ENCODE measurements around the gene SFT2D2.

Gene SFT2D2

GRCh38 chr1:168223261-168223660 lies 2.5 kb upstream of the SFT2D2 start:
- no peak for DNase-seq (ENCODE audit: low read depth)

DNA sequence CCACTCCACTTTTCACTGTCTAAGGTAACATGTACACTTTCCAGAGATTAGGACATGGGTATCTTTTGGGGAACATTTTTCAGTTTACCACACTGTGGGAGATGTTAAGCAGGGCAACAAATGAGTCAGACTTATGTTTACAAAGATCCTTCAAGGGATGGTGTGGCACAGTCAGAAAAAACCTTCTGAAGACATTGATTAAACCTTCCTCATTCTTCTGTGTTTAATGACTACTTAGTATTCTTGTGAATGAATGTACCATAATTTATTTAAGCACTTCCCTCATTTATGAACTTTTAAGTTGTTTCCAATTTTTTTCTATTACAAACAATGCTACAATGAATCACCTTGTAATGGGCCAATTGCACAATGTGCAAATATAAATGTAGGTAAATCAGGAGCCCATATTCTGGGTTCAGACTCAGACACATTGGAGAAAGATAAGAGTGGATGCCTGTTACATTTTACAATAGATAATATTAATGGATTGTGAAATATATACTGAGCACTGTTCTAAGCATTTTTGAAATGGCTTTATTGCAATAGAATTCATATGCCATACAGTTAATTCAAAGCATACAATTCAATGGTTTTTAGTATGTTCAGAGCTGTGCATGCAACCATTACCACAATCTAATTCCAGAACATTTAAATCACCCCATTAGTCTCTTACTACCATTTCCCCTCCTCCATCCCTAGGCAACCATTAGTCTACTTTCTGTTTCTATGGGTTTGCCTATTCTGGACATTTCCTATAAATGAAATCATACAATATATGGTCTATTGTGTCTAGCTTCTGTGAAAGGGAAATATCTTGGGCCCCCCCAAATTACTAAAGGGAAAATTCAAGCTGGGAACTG lies 1.9 kb upstream of the SFT2D2 start:
- DNase-seq (ENCODE audit: low read depth), result no peak

GRCh38 chr1:168224991-168225390 lies 813 bp upstream of the SFT2D2 start:
- no peak for DNase-seq (ENCODE audit: low read depth)

- DNase-seq (ENCODE audit: low read depth), result no peak
Observed at GRCh38 chr1:168227620-168228019, 1.8 kb downstream of the SFT2D2 start.

DNA sequence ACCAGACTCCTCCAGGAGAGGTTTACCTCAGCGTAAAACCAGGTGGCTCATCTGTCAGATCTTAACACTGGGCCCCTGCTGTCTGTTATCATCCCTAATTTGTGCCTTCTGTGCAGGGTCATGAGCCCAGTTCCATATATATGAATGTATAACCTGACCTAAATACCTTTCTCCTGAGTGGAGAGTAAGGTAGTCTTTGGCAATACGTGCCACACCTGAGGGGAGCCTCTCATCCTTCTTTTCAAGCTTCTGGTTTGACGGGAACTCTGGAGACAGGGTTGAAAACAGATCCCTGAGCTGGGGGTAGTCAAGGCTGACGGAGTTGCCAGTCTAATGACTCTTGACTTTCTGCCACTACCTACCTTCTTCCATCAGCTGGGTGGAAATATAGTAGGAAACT lies 4.1 kb downstream of the SFT2D2 start:
- DNase-seq (ENCODE audit: low read depth), result no peak

DNA sequence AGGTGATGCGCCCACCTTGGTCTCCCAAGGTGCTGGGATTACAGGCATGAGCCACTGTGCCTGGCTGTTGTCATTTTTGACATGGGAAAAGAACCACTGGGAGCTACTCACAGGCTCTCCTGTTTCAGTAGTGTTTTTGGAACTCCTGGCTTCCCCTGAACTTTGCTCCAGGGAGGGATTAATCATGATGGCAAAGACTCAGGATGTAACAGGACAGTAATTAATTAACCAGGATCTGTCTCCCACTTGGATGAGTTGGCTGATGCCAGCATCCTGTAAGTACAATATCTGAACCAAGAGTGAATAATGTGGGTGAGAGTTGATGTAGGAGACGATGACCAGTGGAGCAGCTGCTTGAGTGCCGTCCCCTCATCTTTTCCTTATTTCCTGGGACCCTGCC lies 4.9 kb downstream of the SFT2D2 start:
- no peak for DNase-seq (ENCODE audit: low read depth)

GRCh38 chr1:168234846-168235547 lies 9.2 kb downstream of the SFT2D2 start:
- peak; percentile 24 for DNase-seq (ENCODE audit: low read depth)

DNA sequence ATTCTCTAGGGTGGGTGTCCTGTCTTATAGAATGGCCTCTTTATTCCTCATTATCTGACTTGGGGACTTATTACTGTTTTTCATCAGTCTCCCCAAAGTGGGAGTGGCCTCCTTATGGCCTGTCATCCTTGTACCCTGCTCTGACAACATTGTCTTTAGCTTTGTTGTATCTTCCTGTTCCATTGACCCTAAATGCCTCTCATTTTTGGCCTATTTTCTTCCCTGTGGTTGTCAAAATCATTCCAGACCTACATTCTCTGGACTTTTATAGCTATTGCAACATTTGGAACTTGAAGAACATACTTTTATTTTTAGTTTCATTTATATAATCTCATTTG lies 9.7 kb downstream of the SFT2D2 start:
- no peak for DNase-seq (ENCODE audit: low read depth)

DNA sequence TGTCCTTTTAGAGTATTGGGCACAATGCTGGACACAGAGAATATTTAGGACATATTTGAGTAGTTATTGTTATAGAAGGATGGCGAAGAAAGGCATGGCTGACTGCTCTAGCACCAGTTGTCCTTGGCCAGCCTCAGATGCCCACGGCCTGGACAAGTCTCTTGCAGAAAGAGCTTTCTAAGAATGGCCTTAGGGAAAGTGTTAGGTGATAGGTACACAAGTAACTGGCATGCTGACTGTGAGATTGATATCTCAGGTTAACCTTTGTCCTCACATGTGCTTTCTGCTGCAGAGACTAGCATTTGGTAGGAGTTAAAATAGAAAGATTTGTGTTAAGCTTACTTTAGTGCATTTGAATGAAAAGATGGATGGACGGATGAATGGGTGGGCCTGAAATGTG lies 10.1 kb downstream of the SFT2D2 start:
- DNase-seq (ENCODE audit: low read depth), result no peak

- DNase-seq (ENCODE audit: low read depth), result no peak
Observed at GRCh38 chr1:168236836-168237611, 11.2 kb downstream of the SFT2D2 start.

- no peak for DNase-seq (ENCODE audit: low read depth)
Observed at GRCh38 chr1:168243198-168243597, 17.4 kb downstream of the SFT2D2 start.

DNA sequence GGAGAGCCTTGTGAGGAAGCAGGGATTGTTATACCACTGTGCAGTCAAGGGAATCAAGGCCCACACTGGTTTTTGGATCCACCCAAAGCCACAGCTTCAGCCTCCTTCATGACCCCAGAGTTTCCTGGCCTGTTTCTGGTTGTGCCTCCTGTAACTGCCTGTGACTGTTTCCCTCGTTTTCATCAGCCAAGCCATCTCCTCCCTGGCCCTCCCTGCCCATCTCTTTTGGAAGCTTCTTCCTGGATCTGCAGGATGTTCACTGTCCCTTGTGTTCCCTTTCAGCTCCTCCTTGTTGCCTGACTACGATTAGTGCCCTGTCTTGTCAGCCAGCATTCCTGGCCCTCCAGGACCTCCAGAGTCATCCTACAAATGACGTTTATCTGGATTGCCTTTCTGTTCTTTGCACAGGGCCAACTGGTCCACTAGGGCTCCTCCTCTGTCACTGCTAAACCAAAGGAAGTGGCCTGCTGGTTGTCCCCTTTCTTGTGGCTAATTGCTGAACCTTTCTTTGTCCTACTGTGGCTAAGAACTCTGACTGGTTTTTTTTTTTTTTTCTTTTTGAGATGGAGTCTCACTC lies 17.9 kb downstream of the SFT2D2 start:
- DNase-seq (ENCODE audit: low read depth), result no peak

DNA sequence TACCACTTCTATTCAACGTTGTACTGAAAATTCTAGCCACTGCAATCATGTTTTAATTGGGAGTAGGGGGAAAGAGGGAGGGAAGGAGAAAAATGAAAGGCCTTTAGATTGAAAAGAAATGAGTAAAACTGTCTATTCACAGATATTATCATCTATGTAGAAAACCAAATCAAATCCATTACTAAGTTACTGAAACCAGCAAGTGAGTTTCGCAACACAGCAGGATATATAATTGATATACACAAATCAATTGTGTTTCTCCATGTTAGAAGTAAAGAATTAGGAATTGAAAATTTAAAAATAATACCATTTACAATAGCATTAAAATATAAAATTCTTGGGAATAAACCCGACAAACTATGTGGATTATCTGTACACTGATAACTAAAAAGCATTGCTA lies 19.2 kb downstream of the SFT2D2 start:
- DNase-seq (ENCODE audit: low read depth), result no peak

- no peak for DNase-seq (ENCODE audit: low read depth)
Observed at GRCh38 chr1:168246506-168246905, 20.7 kb downstream of the SFT2D2 start.

- no peak for DNase-seq (ENCODE audit: low read depth)
Observed at GRCh38 chr1:168252204-168252733, 26.5 kb downstream of the SFT2D2 start.

DNA sequence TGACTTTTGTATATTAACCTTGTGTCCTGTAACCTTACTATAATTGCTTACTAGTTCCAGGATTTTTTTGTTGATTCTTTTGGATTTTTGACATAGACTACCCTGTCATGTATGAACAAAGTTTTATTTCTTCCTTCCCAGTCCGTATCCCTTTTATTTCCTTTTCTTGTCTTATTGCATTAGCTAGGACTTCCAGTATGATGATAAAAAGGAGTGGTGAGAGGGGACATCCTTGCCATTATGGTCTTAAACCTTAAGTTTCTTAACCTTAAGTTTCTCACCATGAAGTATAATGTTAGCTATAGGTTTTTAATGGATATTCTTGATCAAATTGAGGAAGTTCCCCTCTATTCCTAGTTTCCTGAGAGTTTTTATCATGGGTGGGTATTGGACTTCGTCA lies 30.4 kb downstream of the SFT2D2 start:
- no peak for DNase-seq (ENCODE audit: low read depth)

- DNase-seq (ENCODE audit: low read depth), result no peak
Observed at GRCh38 chr1:168257397-168257796, 31.6 kb downstream of the SFT2D2 start.

DNA sequence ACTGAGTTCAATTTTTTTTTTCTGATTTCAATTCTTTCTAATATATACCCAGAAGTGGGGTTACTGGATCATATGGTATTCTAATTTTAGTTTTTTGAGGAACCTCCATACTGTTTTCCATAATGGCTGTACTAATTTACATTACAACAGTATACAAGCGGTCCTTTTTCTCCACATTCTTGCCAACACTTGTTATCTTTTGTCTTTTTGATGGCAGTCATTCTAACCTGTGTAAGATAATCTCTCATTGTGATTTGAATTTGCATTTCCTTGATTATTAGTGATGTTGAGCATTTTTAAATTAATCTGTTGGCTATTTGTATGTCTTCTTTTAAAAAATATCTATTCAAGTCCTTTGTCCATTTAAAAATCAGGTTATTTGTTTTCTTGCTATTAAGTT lies 33.8 kb downstream of the SFT2D2 start:
- no peak for DNase-seq (ENCODE audit: low read depth)

DNA sequence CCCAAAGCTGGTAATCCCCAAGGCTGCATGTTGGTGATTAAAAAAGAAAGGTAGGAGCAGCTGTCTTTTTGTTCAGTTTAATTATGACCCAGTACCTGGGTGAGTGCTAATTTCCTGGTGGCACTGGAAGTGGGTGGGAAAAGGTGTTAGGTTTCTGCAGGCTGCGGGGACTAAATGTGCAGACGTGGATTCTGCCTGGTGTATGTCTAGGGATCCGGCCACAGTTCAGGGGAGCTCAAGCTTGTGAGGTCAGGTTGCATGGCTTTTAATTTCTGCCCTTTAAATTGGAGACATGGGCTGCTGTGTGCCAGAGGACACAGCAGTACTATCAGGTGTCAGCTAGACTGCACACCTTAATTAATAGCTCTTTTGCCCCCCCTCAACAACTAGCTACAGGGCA lies 34.6 kb downstream of the SFT2D2 start:
- no peak for DNase-seq (ENCODE audit: low read depth)

DNA sequence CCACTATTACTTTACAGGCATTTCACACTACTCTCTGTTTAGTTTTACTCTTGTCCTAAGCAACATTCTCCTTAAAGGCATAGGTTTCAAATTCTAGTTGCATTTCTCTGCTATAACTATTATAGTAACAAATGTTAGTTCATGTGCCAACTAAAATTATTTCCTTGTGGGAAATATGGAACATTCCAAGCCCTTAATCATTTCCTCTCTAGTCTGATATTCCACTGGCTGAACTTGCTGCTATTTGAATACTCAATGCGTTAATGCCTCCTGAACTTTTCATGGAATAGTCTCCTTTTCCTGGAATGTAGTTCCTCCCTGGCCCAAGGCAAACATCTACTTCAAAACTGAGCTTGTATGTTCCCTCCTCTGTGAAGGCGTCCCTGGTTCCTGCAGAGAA lies 35.6 kb downstream of the SFT2D2 start:
- no peak for DNase-seq (ENCODE audit: low read depth)

GRCh38 chr1:168263130-168263529 lies 37.3 kb downstream of the SFT2D2 start:
- DNase-seq (ENCODE audit: low read depth), result no peak

- DNase-seq (ENCODE audit: low read depth), result no peak
Observed at GRCh38 chr1:168264296-168264695, 38.5 kb downstream of the SFT2D2 start.

Data from activated gamma-delta T cell treated with anti-CD3 and anti-CD28 coated beads, Interleukin-2, amount 50 U/mL, for 16 hours (primary cell).